ENCODE data around the gene CDIP1.

DNA sequence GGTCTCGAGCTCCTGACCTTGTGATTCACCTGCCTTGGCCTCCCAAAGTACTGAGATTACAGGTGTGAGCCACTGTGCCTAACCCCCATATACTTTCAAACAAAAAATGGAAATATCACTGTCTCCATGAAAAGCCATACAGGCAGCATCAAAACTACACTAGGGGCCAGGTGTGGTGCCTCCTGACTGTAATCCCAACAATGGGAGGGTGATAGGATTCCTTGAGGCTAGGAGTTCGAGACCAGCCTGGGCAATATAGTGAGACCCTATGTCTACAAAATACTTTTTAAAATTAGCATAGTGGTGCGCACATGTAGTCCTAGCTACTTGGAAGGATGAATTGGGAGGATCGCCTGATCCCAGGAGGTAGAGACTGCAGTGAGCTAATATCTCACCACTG lies 46.7 kb downstream of the CDIP1 start:
- TF ChIP-seq FOXA1 (IDR thresholded peaks at IDR 0.05) (no peak), NFRKB (IDR thresholded peaks at IDR 0.05) (no peak), TARDBP (IDR thresholded peaks at IDR 0.05) (no peak), BHLHE40 (IDR thresholded peaks at IDR 0.05; ENCODE audit: borderline replicate concordance) (no peak), FOXK2 (IDR thresholded peaks at IDR 0.05) (no peak)
